Panc1 (cell line): ENCODE measurements around the gene CABP5. TPM values are rescaled to one million over a fixed set of nuclear protein-coding genes. Genes with fewer than 3 reads are reported as not detected.
"Not testable (repeated sequence)": the region's sequence is repeated elsewhere in the genome, so short reads cannot be mapped to it uniquely, and the experiment has no call there.

Source experiments
- ATAC-seq: fragments of 200-7000 bp; cut with Tn5 transposase; 2 replicates; pipeline ENCODE4 v1.9.1; 2020; ENCODE audit warnings: mild to moderate bottlenecking, moderate library complexity
- BruUV-seq: library from RNA; stranded (reverse); fragments of 400-500 nt; replicated peaks from 2 replicates; lab custom pipeline; 2021; lab: Mats Ljungman, UMichigan
- CTCF ChIA-PET: fragments of 300-600 bp; sonication (Branson Sonifier 250); formaldehyde crosslinking; loops from one replicate; lab custom pipeline; 2022; ENCODE audit warnings: antibody characterized with exemption; lab: Charles Lee
- POLR2A ChIA-PET: fragments of 300-600 bp; sonication (Branson Sonifier 250); formaldehyde crosslinking; loops from one replicate; lab custom pipeline; 2022; ENCODE audit warnings: antibody characterized with exemption; lab: Charles Lee
- DNase-seq: peaks from one replicate; pipeline ENCODE4 v3.0.0-alpha.2; 2010; ENCODE audit warnings: low read depth, low spot score
- H3K27ac ChIP-seq: 2 replicates; pipeline ENCODE4 v1.5.1; 2011; ENCODE audit warnings: mild to moderate bottlenecking, low read length, inconsistent platforms
- H3K27me3 ChIP-seq: fragments of 200-500 bp; sonication (Bioruptor generic); 2 replicates; pipeline ENCODE4 v1.6.0; 2014; ENCODE audit warnings: low read length, inconsistent platforms; ENCODE audit not compliant: control insufficient read depth, insufficient read depth
- H3K36me3 ChIP-seq: fragments of 200-500 bp; sonication (Bioruptor generic); 2 replicates; pipeline ENCODE4 v1.5.1; 2014; ENCODE audit warnings: inconsistent platforms, mild to moderate bottlenecking, low read length, moderate library complexity; ENCODE audit not compliant: control insufficient read depth, insufficient read depth
- H3K4me1 ChIP-seq: 2 replicates; pipeline ENCODE4 v1.5.1; 2011; ENCODE audit warnings: inconsistent platforms, mild to moderate bottlenecking, low read length, moderate library complexity; ENCODE audit not compliant: control insufficient read depth, insufficient read depth
- H3K4me3 ChIP-seq, 2 experiments: 2 replicates each; pipeline ENCODE4 v1.5.1; 2011 to 2012; ENCODE audit warnings: low read depth in 2 of 2, low read length in 2 of 2, mild to moderate bottlenecking in 2 of 2, inconsistent platforms in 1 of 2, moderate library complexity in 1 of 2
- H3K9me3 ChIP-seq: fragments of 200-500 bp; sonication (Bioruptor generic); 2 replicates; pipeline ENCODE4 v1.5.1; 2014; ENCODE audit warnings: low read depth, mild to moderate bottlenecking, inconsistent platforms, low read length, moderate library complexity; ENCODE audit not compliant: control insufficient read depth, insufficient read depth
- POLR2AphosphoS5 ChIP-seq: IDR thresholded peaks from 2 replicates; pipeline ENCODE4 v1.6.1; 2012; ENCODE audit warnings: mild to moderate bottlenecking, low read depth, low read length, moderate library complexity
- REST ChIP-seq, 2 experiments: IDR thresholded peaks; 2 replicates each; pipeline ENCODE4 v1.6.1; 2011 to 2012; ENCODE audit warnings: low read depth in 2 of 2, control low read depth in 1 of 2, low read length in 1 of 2, mild to moderate bottlenecking in 1 of 2, moderate library complexity in 1 of 2; ENCODE audit not compliant: insufficient read depth in 1 of 2
- SIN3A ChIP-seq: IDR thresholded peaks from 2 replicates; pipeline ENCODE4 v1.6.1; 2012; ENCODE audit warnings: low read depth, mild to moderate bottlenecking, low read length, moderate library complexity, borderline replicate concordance; ENCODE audit not compliant: insufficient read depth
- TCF7L2 ChIP-seq: IDR thresholded peaks from 2 replicates; pipeline ENCODE4 v1.6.1; 2011; ENCODE audit warnings: mild to moderate bottlenecking, low read depth, low read length, inconsistent platforms
- in situ Hi-C: cut with HindIII; loops from 2 replicates; pipeline ENCODE4 v1.10.0; 2016; ENCODE audit warnings: low sequenced_read_pairs, low pct_unique_long_range_greater_than_20kb
- intact Hi-C: fragments of 100-400 bp; cut with micrococcal nuclease; formaldehyde crosslinking; loops from one replicate; pipeline ENCODE4 v1.10.0; 2022; ENCODE audit not compliant: unreplicated experiment
- total RNA-seq: library from RNA; stranded (reverse); gene quantifications from one replicate; pipeline ENCODE4 v1.2.1, GENCODE V29; 2021; ENCODE audit not compliant: unreplicated experiment
- TF ChIP-seq, protein P1 (sequence below): fragments of 450-650 bp; IDR thresholded peaks from 2 replicates; pipeline ENCODE4 v1.5.1; 2017; ENCODE audit warnings: mild to moderate bottlenecking

Gene CABP5
- total RNA-seq, 1 experiment from 2014 or later: not detected

- H3K36me3 ChIP-seq: no peaks in the 10 kb centered on the region
- no peak overlapping the region for H3K4me3 ChIP-seq
- BruUV-seq: no TSS peak
- H3K27ac ChIP-seq: no peak overlapping the region
- DNase-seq (no peak), ATAC-seq (no peak)
- H3K9me3 ChIP-seq: no peaks in the 10 kb centered on the region
- in situ Hi-C loops: no loop called here
- intact Hi-C loops: no loop called here
- H3K4me1 ChIP-seq: no peaks in the 10 kb centered on the region
- no peaks in the 10 kb centered on the region for H3K27me3 ChIP-seq
- no peak for TF ChIP-seq REST (IDR thresholded peaks at IDR 0.05; ENCODE audit: insufficient read depth in 1 of 2, low read depth in 2 of 2, low read length in 1 of 2)
- TF ChIP-seq, protein P1, sequence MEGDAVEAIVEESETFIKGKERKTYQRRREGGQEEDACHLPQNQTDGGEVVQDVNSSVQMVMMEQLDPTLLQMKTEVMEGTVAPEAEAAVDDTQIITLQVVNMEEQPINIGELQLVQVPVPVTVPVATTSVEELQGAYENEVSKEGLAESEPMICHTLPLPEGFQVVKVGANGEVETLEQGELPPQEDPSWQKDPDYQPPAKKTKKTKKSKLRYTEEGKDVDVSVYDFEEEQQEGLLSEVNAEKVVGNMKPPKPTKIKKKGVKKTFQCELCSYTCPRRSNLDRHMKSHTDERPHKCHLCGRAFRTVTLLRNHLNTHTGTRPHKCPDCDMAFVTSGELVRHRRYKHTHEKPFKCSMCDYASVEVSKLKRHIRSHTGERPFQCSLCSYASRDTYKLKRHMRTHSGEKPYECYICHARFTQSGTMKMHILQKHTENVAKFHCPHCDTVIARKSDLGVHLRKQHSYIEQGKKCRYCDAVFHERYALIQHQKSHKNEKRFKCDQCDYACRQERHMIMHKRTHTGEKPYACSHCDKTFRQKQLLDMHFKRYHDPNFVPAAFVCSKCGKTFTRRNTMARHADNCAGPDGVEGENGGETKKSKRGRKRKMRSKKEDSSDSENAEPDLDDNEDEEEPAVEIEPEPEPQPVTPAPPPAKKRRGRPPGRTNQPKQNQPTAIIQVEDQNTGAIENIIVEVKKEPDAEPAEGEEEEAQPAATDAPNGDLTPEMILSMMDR: no peak
- TF ChIP-seq POLR2AphosphoS5: no peak
- no peak for TF ChIP-seq SIN3A
- no peak for TF ChIP-seq TCF7L2
- ChIA-PET CTCF (no interaction called here), POLR2A (interaction anchor here (0.6 kb wide), 1 partner anchor 408 kb away, joined by 4 read pairs; no protein-coding TSS in a partner anchor)
These were observed 41.2 kb upstream of the CABP5 start for GRCh38 chr19:48085076-48085475.

GRCh38 chr19:48081106-48081505 lies 37.2 kb upstream of the CABP5 start:
- TF ChIP-seq TCF7L2 (no peak), REST (IDR thresholded peaks at IDR 0.05; ENCODE audit: insufficient read depth in 1 of 2, low read depth in 2 of 2, low read length in 1 of 2) (no peak), SIN3A (no peak), POLR2AphosphoS5 (no peak)
- TF ChIP-seq, protein P1: no peak
- Histone ChIP-seq H3K27me3 (no peaks in the 10 kb centered on the region), H3K36me3 (no peaks in the 10 kb centered on the region), H3K9me3 (no peaks in the 10 kb centered on the region), H3K4me3 (no peak overlapping the region), H3K27ac (no peak overlapping the region), H3K4me1 (no peaks in the 10 kb centered on the region)
- ChIA-PET POLR2A (no interaction called here), CTCF (no interaction called here)
- BruUV-seq: no TSS peak
- DNase-seq (no peak), ATAC-seq (no peak)
- in situ Hi-C loops (no loop called here), intact Hi-C loops (no loop called here)

DNA sequence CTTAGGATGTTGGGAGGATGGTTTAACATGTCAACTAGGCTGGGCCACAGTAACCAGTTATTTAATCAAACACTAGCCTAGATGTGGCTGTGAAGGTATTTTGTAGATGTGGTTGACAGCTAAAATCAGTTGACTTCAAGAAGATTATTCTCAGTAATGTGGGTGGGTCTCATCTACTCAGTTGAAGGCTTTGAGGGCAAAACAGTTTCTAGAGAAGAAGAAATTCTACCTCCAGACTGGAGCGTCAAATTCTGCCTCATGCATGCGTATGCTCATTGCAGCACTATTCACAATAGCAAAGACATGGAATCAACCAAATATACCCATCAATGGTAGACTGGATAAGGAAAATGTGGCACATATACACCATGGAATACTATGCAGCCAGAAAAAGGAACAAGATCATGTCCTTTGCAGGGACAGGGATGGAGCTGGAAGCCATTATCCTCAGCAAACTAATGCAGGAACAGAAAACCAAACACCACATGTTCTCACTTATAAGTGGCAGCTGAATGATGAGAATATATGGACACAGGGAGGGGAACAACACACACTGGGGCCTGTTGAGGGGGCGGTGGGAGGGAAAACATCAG lies 26.4 kb upstream of the CABP5 start:
- in situ Hi-C loops, CTCF ChIA-PET: not testable (repeated sequence)

More for the DNA sequence above, 26.4 kb upstream of the CABP5 start:
- POLR2A ChIA-PET, H3K27ac ChIP-seq, H3K36me3 ChIP-seq, H3K4me3 ChIP-seq, intact Hi-C loops, BruUV-seq, H3K9me3 ChIP-seq, ATAC-seq, DNase-seq, H3K27me3 ChIP-seq, H3K4me1 ChIP-seq: not testable (repeated sequence)
